Measurements from ENCODE around the gene CHCHD3. TPM values are rescaled to one million over a fixed set of nuclear protein-coding genes. Genes with fewer than 3 reads are reported as not detected.

CHCHD3 gene
- total and polyA plus RNA-seq, 4 donors, result 25.5 to 37.8 (median 31.8) TPM

DNA sequence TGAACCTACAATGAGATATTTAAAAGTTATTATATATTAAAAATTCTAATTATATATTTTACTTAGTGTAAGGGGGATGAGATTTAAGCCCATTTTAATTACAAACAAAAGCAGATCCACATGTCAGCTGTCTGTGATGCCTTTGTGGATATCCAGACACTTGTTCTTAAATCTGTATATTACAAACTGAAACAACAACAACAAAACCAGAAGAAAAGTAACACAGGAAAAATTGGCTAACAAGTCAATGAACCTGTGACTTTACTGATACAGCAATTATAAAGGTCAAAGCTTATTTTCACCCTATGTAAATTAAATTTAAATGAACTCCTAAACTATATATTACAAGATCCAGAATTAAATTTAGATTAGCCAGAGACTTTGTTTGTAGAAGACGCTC lies 222.7 kb downstream of the CHCHD3 start:
- H3K36me3 ChIP-seq (ENCODE audit: control insufficient read depth in 4 of 4, insufficient read depth in 3 of 4, low read depth in 1 of 4, low read length in 3 of 4), result no peaks in the 10 kb centered on the region
- peaks cover 0 to 5% (median 2%) of the 10 kb centered on the region in 4 donors for H3K9me3 ChIP-seq (ENCODE audit: control insufficient read depth in 4 of 4, low read length in 3 of 4)
- no peak overlapping the region for H3K4me3 ChIP-seq (ENCODE audit: low read depth in 1 of 3, low read length in 3 of 3)
- H3K27me3 ChIP-seq (ENCODE audit: control insufficient read depth in 4 of 4, insufficient read depth in 4 of 4, low read length in 3 of 4), result no peaks in the 10 kb centered on the region
- TF ChIP-seq TAF1 (conservative IDR thresholded peaks at IDR 0.05) (no peak), SP1 (IDR thresholded peaks at IDR 0.05) (no peak), RAD21 (IDR thresholded peaks at IDR 0.05) (no peak), GABPA (IDR thresholded peaks at IDR 0.05 in 1 of 2, conservative IDR thresholded peaks at IDR 0.05 in 1 of 2) (no peak), HNF4A (conservative IDR thresholded peaks at IDR 0.05) (no peak), MAX (IDR thresholded peaks at IDR 0.05) (no peak), HNF4G (IDR thresholded peaks at IDR 0.05) (no peak), FOXA2 (IDR thresholded peaks at IDR 0.05) (no peak), YY1 (IDR thresholded peaks at IDR 0.05) (no peak), JUND (IDR thresholded peaks at IDR 0.05) (no peak)
- TF ChIP-seq, protein P1, sequence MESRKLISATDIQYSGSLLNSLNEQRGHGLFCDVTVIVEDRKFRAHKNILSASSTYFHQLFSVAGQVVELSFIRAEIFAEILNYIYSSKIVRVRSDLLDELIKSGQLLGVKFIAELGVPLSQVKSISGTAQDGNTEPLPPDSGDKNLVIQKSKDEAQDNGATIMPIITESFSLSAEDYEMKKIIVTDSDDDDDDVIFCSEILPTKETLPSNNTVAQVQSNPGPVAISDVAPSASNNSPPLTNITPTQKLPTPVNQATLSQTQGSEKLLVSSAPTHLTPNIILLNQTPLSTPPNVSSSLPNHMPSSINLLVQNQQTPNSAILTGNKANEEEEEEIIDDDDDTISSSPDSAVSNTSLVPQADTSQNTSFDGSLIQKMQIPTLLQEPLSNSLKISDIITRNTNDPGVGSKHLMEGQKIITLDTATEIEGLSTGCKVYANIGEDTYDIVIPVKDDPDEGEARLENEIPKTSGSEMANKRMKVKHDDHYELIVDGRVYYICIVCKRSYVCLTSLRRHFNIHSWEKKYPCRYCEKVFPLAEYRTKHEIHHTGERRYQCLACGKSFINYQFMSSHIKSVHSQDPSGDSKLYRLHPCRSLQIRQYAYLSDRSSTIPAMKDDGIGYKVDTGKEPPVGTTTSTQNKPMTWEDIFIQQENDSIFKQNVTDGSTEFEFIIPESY (IDR thresholded peaks at IDR 0.05), result no peak
- TF ChIP-seq, protein P2, sequence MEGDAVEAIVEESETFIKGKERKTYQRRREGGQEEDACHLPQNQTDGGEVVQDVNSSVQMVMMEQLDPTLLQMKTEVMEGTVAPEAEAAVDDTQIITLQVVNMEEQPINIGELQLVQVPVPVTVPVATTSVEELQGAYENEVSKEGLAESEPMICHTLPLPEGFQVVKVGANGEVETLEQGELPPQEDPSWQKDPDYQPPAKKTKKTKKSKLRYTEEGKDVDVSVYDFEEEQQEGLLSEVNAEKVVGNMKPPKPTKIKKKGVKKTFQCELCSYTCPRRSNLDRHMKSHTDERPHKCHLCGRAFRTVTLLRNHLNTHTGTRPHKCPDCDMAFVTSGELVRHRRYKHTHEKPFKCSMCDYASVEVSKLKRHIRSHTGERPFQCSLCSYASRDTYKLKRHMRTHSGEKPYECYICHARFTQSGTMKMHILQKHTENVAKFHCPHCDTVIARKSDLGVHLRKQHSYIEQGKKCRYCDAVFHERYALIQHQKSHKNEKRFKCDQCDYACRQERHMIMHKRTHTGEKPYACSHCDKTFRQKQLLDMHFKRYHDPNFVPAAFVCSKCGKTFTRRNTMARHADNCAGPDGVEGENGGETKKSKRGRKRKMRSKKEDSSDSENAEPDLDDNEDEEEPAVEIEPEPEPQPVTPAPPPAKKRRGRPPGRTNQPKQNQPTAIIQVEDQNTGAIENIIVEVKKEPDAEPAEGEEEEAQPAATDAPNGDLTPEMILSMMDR (IDR thresholded peaks at IDR 0.05; ENCODE audit: low read depth, low read length, missing input control), result no peak
- TF ChIP-seq, protein P3, sequence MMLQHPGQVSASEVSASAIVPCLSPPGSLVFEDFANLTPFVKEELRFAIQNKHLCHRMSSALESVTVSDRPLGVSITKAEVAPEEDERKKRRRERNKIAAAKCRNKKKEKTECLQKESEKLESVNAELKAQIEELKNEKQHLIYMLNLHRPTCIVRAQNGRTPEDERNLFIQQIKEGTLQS (IDR thresholded peaks at IDR 0.05), result no peak
- no peaks in the 10 kb centered on the region for H3K4me1 ChIP-seq (ENCODE audit: control insufficient read depth in 4 of 4, insufficient read depth in 4 of 4, low read length in 3 of 4)
- H3K9ac ChIP-seq (ENCODE audit: low read depth in 1 of 2, low read length in 2 of 2), result no peak overlapping the region
- 77% methylated on average over 1 of the region's 1 CpG for WGBS
- H3K27ac ChIP-seq (ENCODE audit: low read depth in 1 of 2, low read length in 2 of 2), result no peak overlapping the region
- no peak for DNase-seq (ENCODE audit: low spot score)

GRCh38 chr7:132858760-132859159 lies 223.1 kb downstream of the CHCHD3 start:
- H3K9me3 ChIP-seq (ENCODE audit: control insufficient read depth in 4 of 4, low read length in 3 of 4), result peaks cover 0 to 5% (median 2%) of the 10 kb centered on the region in 4 donors
- H3K4me3 ChIP-seq (ENCODE audit: low read depth in 1 of 3, low read length in 3 of 3), result no peak overlapping the region
- no peak overlapping the region for H3K27ac ChIP-seq (ENCODE audit: low read depth in 1 of 2, low read length in 2 of 2)
- H3K27me3 ChIP-seq (ENCODE audit: control insufficient read depth in 4 of 4, insufficient read depth in 4 of 4, low read length in 3 of 4), result no peaks in the 10 kb centered on the region
- H3K4me1 ChIP-seq (ENCODE audit: control insufficient read depth in 4 of 4, insufficient read depth in 4 of 4, low read length in 3 of 4), result no peaks in the 10 kb centered on the region
- H3K36me3 ChIP-seq (ENCODE audit: control insufficient read depth in 4 of 4, insufficient read depth in 3 of 4, low read depth in 1 of 4, low read length in 3 of 4), result no peaks in the 10 kb centered on the region
- TF ChIP-seq, protein P1 (IDR thresholded peaks at IDR 0.05), result no peak
- no peak for TF ChIP-seq YY1 (IDR thresholded peaks at IDR 0.05)
- no peak for TF ChIP-seq SP1 (IDR thresholded peaks at IDR 0.05)
- TF ChIP-seq, protein P2 (IDR thresholded peaks at IDR 0.05; ENCODE audit: low read depth, low read length, missing input control), result no peak
- TF ChIP-seq RAD21 (IDR thresholded peaks at IDR 0.05), result no peak
- TF ChIP-seq RXRA (IDR thresholded peaks at IDR 0.05), result no peak
- TF ChIP-seq, protein P4, sequence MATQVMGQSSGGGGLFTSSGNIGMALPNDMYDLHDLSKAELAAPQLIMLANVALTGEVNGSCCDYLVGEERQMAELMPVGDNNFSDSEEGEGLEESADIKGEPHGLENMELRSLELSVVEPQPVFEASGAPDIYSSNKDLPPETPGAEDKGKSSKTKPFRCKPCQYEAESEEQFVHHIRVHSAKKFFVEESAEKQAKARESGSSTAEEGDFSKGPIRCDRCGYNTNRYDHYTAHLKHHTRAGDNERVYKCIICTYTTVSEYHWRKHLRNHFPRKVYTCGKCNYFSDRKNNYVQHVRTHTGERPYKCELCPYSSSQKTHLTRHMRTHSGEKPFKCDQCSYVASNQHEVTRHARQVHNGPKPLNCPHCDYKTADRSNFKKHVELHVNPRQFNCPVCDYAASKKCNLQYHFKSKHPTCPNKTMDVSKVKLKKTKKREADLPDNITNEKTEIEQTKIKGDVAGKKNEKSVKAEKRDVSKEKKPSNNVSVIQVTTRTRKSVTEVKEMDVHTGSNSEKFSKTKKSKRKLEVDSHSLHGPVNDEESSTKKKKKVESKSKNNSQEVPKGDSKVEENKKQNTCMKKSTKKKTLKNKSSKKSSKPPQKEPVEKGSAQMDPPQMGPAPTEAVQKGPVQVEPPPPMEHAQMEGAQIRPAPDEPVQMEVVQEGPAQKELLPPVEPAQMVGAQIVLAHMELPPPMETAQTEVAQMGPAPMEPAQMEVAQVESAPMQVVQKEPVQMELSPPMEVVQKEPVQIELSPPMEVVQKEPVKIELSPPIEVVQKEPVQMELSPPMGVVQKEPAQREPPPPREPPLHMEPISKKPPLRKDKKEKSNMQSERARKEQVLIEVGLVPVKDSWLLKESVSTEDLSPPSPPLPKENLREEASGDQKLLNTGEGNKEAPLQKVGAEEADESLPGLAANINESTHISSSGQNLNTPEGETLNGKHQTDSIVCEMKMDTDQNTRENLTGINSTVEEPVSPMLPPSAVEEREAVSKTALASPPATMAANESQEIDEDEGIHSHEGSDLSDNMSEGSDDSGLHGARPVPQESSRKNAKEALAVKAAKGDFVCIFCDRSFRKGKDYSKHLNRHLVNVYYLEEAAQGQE (IDR thresholded peaks at IDR 0.05), result no peak
- no peak for TF ChIP-seq FOXA1 (IDR thresholded peaks at IDR 0.05)
- no peak for TF ChIP-seq HNF4G (IDR thresholded peaks at IDR 0.05)
- TF ChIP-seq, protein P3 (IDR thresholded peaks at IDR 0.05), result no peak
- no peak for TF ChIP-seq HNF4A (conservative IDR thresholded peaks at IDR 0.05)
- no peak for TF ChIP-seq EGR1 (IDR thresholded peaks at IDR 0.05; ENCODE audit: low read depth in 2 of 2)
- no peak for TF ChIP-seq JUND (IDR thresholded peaks at IDR 0.05)
- TF ChIP-seq MAX (IDR thresholded peaks at IDR 0.05), result no peak
- no peak for TF ChIP-seq NR2F2 (IDR thresholded peaks at IDR 0.05)
- TF ChIP-seq GABPA (IDR thresholded peaks at IDR 0.05 in 1 of 2, conservative IDR thresholded peaks at IDR 0.05 in 1 of 2), result no peak
- TF ChIP-seq FOXA2 (IDR thresholded peaks at IDR 0.05), result no peak
- no peak for DNase-seq (ENCODE audit: low spot score)
- no peak overlapping the region for H3K9ac ChIP-seq (ENCODE audit: low read depth in 1 of 2, low read length in 2 of 2)
- 97% methylated on average over 4 of the region's 4 CpGs for WGBS

All from liver (tissue), 9 donors.